Glutamatergic neuron (in vitro differentiated cells): ENCODE measurements around the gene HMCN1. TPM values are rescaled to one million over a fixed set of nuclear protein-coding genes. Genes with fewer than 3 reads are reported as not detected.
A peak's percentile ranks its signal among the peaks of the same experiment; 100 is the strongest.

ENCODE experiments used
- DNase-seq: peaks from one replicate; pipeline ENCODE4 v3.0.0; 2022
- H3K27ac Mint-ChIP-seq: one replicate; pipeline ENCODE4 v1.8.0; 2020; ENCODE audit warnings: mild to moderate bottlenecking, mixed read lengths, inconsistent platforms; ENCODE audit not compliant: unreplicated experiment
- H3K27me3 Mint-ChIP-seq: one replicate; pipeline ENCODE4 v1.8.0; 2020; ENCODE audit warnings: mild to moderate bottlenecking, moderate library complexity, mixed read lengths, inconsistent platforms; ENCODE audit not compliant: unreplicated experiment
- H3K36me3 Mint-ChIP-seq: one replicate; pipeline ENCODE4 v1.8.0; 2020; ENCODE audit warnings: mild to moderate bottlenecking, mixed read lengths, inconsistent platforms; ENCODE audit not compliant: unreplicated experiment
- H3K4me1 Mint-ChIP-seq: one replicate; pipeline ENCODE4 v1.8.0; 2020; ENCODE audit warnings: mild to moderate bottlenecking, low read depth, mixed read lengths, inconsistent platforms; ENCODE audit not compliant: unreplicated experiment
- H3K4me3 Mint-ChIP-seq: one replicate; pipeline ENCODE4 v1.8.0; 2020; ENCODE audit warnings: mild to moderate bottlenecking, mixed read lengths, inconsistent platforms; ENCODE audit not compliant: unreplicated experiment
- H3K9me3 Mint-ChIP-seq: one replicate; pipeline ENCODE4 v1.8.0; 2020; ENCODE audit warnings: mild to moderate bottlenecking, moderate library complexity, mixed read lengths, inconsistent platforms; ENCODE audit not compliant: unreplicated experiment
- total RNA-seq: library from RNA; stranded (reverse); fragmentation: NEBNext Ultra II Directional; extraction: Animal tissue kit (Norgen Biotek cat#: 25700); gene quantifications from one replicate; pipeline ENCODE4 v1.2.1, GENCODE V29; 2021; ENCODE audit not compliant: unreplicated experiment
- TF ChIP-seq, protein P1 (sequence below): fragments of 200-600 bp; sonication (generic); IDR thresholded peaks from one replicate; pipeline ENCODE4 v1.5.0; 2021; ENCODE audit not compliant: partially characterized antibody, unreplicated experiment

Gene HMCN1
- total RNA-seq, 1 donor from 2014 or later = 0.93 TPM

GRCh38 chr1:186167096-186167668, 433.0 kb downstream of the HMCN1 start:
- H3K4me3 Mint-ChIP-seq = no peak overlapping the region
- no peaks in the 10 kb centered on the region for H3K4me1 Mint-ChIP-seq
- no peaks in the 10 kb centered on the region for H3K27me3 Mint-ChIP-seq
- no peak overlapping the region for H3K27ac Mint-ChIP-seq
- peaks cover 2% of the 10 kb centered on the region for H3K9me3 Mint-ChIP-seq
- H3K36me3 Mint-ChIP-seq = peaks cover 5% of the 10 kb centered on the region
- TF ChIP-seq, protein P1, sequence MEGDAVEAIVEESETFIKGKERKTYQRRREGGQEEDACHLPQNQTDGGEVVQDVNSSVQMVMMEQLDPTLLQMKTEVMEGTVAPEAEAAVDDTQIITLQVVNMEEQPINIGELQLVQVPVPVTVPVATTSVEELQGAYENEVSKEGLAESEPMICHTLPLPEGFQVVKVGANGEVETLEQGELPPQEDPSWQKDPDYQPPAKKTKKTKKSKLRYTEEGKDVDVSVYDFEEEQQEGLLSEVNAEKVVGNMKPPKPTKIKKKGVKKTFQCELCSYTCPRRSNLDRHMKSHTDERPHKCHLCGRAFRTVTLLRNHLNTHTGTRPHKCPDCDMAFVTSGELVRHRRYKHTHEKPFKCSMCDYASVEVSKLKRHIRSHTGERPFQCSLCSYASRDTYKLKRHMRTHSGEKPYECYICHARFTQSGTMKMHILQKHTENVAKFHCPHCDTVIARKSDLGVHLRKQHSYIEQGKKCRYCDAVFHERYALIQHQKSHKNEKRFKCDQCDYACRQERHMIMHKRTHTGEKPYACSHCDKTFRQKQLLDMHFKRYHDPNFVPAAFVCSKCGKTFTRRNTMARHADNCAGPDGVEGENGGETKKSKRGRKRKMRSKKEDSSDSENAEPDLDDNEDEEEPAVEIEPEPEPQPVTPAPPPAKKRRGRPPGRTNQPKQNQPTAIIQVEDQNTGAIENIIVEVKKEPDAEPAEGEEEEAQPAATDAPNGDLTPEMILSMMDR = no peak
- no peak for DNase-seq

DNA sequence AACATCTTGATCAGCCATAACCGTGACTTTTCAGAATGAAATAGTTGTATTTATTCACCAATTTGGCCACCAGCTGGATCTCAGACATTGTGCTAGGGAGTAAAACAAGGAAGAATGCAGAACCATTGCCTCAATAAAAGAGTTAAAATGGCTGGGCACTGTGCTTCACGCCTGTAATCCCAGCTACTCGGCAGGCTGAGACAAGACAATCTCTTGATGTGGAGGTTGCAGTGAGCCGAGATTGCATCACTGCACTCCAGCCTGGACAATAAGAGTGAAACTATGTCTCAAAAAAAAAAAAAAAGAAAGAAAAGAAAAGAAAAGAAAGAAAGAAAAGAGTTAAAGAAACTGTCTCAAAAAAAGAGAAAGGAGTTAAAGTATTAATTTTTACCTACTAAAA, 441.4 kb downstream of the HMCN1 start:
- no peak overlapping the region for H3K27ac Mint-ChIP-seq
- no peaks in the 10 kb centered on the region for H3K27me3 Mint-ChIP-seq

GRCh38 chr1:186178426-186179043, 444.3 kb downstream of the HMCN1 start:
- Mint-ChIP-seq H3K36me3 (no peaks in the 10 kb centered on the region), H3K9me3 (no peaks in the 10 kb centered on the region), H3K27me3 (no peaks in the 10 kb centered on the region), H3K27ac (no peak overlapping the region), H3K4me1 (peaks cover 15% of the 10 kb centered on the region), H3K4me3 (no peak overlapping the region)
- DNase-seq = no peak
- TF ChIP-seq, protein P1 = no peak

More for the DNA sequence above, 441.4 kb downstream of the HMCN1 start:
- no peaks in the 10 kb centered on the region for H3K9me3 Mint-ChIP-seq
- H3K4me3 Mint-ChIP-seq = no peak overlapping the region
- peaks cover 12% of the 10 kb centered on the region for H3K4me1 Mint-ChIP-seq
- TF ChIP-seq, protein P1 = no peak
- DNase-seq = no peak
- H3K36me3 Mint-ChIP-seq = no peaks in the 10 kb centered on the region

DNA sequence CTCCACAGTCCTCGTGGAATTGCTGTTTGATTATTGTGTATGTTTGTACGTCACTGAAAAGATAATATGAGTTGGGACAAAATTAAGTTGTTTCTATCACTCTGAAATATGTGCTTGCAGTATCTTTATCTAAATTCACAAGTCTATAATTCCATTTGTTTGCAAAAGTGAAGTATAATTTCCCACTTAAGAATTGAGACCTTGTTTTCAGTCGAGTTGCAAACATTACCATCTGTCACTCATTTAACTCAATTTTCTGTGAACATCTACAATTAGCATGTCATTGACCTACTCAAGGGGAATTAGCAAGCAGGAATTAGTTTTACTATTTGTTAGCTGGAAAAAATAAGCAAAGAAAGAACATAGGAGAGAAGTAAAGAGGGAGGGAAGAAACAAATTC, 445.0 kb downstream of the HMCN1 start:
- peaks cover 15% of the 10 kb centered on the region for H3K4me1 Mint-ChIP-seq
- no peak overlapping the region for H3K4me3 Mint-ChIP-seq
- H3K27me3 Mint-ChIP-seq = no peaks in the 10 kb centered on the region
- peak overlapping the region; percentile 40 for H3K27ac Mint-ChIP-seq
- no peaks in the 10 kb centered on the region for H3K9me3 Mint-ChIP-seq
- no peaks in the 10 kb centered on the region for H3K36me3 Mint-ChIP-seq
- no peak for DNase-seq
- TF ChIP-seq, protein P1 = no peak

DNA sequence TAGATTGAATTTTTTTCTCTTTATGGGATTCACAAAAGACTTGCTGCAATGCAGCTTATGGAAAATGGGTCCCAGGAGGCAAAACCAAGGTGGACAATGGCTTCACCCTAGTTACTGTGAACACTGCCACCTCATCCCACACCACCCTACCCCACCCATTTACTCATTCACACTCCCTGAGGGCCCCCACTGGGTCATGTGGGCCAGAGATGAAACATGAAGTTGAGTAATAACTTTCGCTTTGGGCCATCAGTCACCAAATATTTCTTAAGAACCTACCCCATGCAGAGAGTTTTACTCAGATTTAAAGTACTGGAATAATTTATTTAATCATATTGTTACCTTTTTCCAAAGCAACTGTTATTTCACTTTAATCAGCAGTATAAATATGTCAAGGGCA, 449.0 kb downstream of the HMCN1 start:
- Mint-ChIP-seq H3K27ac (no peak overlapping the region), H3K27me3 (no peaks in the 10 kb centered on the region), H3K36me3 (no peaks in the 10 kb centered on the region), H3K4me3 (no peak overlapping the region), H3K4me1 (peaks cover 15% of the 10 kb centered on the region), H3K9me3 (peaks cover 2% of the 10 kb centered on the region)
- no peak for DNase-seq
- TF ChIP-seq, protein P1 = no peak
